GM12874 (cell line): ENCODE results near the gene CCDC97.

ENCODE experiments used
- CTCF ChIP-seq: IDR thresholded peaks from 2 replicates; pipeline ENCODE4 v1.5.1; 2011; ENCODE audit warnings: low read depth, mild to moderate bottlenecking, control low read depth, low read length, moderate library complexity; ENCODE audit not compliant: insufficient read depth

The CCDC97 gene

GRCh38 chr19:41323023-41323422 is 13.1 kb downstream of the CCDC97 start:
- TF ChIP-seq CTCF = no peak

- no peak for TF ChIP-seq CTCF
These were observed 13.6 kb downstream of the CCDC97 start for GRCh38 chr19:41323430-41324125.

- TF ChIP-seq CTCF = no peak
These were observed 14.3 kb downstream of the CCDC97 start for GRCh38 chr19:41324231-41324702.

GRCh38 chr19:41324921-41325639 is 15.1 kb downstream of the CCDC97 start:
- TF ChIP-seq CTCF = no peak

GRCh38 chr19:41325640-41325946 is 15.6 kb downstream of the CCDC97 start:
- no peak for TF ChIP-seq CTCF

GRCh38 chr19:41325947-41326706 is 16.2 kb downstream of the CCDC97 start:
- TF ChIP-seq CTCF = no peak

GRCh38 chr19:41327076-41327575 is 17.2 kb downstream of the CCDC97 start:
- TF ChIP-seq CTCF = no peak
